Measurements from ENCODE around the gene CDC42EP1.
A peak's percentile ranks its signal among the peaks of the same experiment; 100 is the strongest.
"Not testable (repeated sequence)": the region's sequence is repeated elsewhere in the genome, so short reads cannot be mapped to it uniquely, and the experiment has no call there.

Gene CDC42EP1

DNA sequence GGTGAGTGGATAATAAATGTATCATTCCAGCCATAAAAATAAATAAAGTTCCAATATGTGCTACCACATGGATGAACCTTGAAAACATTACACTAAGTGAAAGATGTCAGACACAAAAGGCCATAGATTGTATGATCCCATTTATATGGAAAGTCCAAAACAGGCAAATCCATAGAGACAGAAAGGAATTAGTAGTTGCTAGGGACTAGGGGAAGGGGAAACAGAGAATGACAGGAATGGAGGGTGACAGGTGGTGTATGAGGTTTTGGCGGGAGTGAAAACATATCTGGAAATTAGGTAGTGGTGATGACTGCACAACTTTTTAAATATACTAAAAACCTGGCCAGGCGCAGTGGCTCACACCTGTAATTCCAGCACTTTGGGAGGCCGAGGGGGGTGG, 25.8 kb upstream of the CDC42EP1 start:
- no peak for DNase-seq (ENCODE audit: low read depth in 2 of 2)

- DNase-seq (ENCODE audit: low read depth in 2 of 2): no peak
These were observed 25.1 kb upstream of the CDC42EP1 start for GRCh38 chr22:37535159-37535558.

DNA sequence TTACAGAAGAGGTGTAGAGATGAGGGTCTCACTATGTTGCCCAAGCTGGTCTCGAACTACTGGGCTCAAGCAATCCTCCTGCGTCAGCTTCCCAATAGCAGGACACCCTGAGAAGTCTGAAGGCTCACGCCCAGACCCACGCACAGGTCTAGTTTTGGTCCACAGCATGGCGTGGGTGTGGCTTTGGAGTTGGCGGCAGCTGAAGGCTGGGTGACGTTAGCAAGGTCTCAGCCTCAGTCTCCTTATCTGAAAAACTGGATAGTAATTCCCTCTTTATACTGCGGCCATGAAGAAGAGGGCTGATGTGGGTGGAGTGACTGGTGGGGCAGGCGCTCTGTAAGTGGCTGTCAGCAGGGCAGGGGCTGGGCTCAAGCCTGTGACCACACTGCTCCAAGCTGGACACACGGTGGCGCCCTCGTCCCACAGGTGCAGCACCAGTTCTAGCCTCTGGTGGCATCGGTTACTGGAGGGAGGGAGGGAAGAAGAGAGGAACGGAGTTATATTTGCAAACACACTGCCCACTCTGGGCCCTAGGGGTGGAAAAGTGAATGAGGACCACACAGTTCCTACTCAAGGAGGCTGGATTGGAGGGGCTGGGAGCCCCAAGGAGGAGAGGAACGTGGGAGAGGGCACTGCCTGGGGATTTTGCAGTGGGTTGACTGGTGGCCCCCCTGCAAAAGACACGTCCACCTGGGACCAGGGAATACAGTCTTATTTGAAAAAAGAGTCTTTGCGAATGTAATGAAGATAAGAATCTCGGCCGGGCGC, 21.5 kb upstream of the CDC42EP1 start:
- DNase-seq (ENCODE audit: low read depth in 2 of 2): peak; percentile 68 to 71

DNA sequence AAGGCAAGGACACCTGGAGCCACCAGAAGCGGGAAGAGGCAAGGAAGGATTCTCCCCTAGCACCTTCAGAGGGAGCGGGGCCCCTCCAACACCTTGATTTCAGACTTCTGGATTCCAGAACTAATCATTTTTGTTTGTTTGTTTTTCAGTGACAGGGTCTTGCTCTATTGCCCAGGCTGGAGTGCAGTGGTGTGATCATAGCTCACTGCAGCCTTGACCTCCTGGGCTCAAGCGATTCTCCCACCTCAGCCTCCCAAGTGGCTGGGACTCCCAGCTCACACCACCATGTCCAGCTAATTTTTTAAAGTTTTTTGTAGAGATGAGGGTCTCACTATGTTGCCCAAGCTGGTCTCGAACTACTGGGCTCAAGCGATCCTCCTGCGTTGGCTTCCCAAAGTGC, 20.5 kb upstream of the CDC42EP1 start:
- not testable (repeated sequence) for DNase-seq (ENCODE audit: low read depth in 2 of 2)

- not testable (repeated sequence) for DNase-seq (ENCODE audit: low read depth in 2 of 2)
These were observed 17.9 kb upstream of the CDC42EP1 start for GRCh38 chr22:37542416-37542815.

DNA sequence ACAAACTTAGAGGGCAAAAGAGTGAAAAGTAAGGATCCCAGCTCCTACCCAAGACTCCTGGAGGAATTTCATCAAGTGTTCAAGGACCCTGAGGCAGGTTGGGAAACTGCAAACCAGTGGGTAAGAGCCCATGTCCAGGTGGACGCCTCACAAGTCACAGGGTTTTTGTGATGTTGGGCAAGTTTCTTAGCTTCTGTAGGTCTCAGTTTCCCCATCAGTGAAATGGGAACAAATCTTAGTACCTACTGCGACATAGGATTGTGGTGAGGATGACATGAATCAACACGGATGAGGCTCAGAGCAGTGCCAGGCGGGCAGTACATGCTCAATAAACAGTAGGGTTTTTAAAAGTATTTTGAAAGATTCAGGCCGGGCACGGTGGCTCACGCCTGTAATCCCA, 17.3 kb upstream of the CDC42EP1 start:
- DNase-seq (ENCODE audit: low read depth in 2 of 2): no peak

DNA sequence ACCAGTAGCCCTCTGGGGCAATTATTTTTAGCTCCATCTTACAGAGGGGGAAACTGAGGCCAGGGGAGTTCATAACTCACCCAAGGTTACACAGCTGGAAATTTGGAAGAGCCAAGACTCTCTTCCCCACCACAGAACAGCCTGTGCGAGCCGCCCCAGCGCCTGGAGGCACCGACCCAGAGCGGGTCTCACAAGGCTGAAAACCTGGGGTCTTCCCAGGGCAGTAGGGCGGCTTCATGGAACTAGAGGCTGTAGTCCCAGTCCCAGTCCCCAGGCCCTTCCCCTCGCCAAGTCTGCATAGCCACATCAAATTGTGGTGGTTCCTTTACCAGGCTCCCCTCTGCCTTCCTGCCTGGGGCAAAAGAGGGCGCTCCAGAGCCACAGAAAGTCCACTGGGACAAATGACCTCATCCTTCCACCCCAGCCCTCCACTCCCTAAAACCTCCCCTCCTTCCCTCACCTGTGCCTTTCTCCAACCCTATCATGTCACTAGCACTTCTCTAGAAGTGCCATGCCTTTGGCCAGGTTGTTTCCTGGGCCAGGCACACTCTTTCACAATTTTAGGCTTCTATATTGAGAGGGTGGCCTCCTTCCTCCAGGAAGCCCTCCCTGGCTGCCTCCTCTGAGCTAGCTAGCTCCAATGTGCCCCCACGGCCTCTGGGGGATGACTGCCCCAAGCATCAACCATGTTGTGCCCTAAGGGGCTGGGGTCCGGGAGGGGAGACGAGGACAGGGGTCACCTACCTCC, 15.2 kb upstream of the CDC42EP1 start:
- no peak for DNase-seq (ENCODE audit: low read depth in 2 of 2)

DNA sequence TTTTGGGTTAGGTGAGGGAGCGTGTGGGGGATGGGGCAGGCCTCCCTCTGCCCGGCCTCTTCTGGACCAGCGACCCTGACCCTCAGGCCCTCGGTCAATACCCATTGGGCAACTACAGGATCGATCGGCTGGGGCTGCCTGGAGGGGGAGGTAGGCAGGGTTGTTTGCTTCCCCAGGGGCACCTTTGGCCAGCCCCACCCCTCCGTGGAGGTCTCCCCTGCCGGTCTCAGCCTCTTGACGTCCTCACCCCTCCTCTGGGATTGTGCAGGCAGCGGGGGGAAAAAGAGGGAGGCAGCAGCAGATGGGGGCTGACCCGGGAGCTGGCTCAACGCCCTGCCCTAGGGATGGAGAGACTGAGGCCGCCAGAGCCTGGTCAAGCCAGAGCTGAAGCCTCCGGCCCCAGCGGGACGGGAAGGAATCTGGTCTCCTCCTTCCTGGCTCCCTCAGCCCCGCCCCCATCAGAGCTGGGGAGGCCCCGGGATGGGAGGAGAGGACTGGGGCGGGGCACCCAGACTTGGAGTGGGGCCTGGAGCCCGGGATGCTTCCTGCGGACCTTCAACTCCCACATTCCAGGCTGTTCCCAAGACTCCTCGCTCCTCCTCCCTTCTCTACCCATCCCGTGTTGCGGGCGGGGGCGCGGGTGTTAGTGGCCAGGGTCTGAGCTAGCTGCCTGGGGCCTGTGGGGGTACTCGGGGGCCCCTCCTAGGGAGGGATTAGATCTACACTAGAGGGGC, 14.4 kb upstream of the CDC42EP1 start:
- DNase-seq (ENCODE audit: low read depth in 2 of 2): peak; percentile 84 to 88

- DNase-seq (ENCODE audit: low read depth in 2 of 2): no peak
These were observed 13.6 kb upstream of the CDC42EP1 start for GRCh38 chr22:37546437-37547250.

DNA sequence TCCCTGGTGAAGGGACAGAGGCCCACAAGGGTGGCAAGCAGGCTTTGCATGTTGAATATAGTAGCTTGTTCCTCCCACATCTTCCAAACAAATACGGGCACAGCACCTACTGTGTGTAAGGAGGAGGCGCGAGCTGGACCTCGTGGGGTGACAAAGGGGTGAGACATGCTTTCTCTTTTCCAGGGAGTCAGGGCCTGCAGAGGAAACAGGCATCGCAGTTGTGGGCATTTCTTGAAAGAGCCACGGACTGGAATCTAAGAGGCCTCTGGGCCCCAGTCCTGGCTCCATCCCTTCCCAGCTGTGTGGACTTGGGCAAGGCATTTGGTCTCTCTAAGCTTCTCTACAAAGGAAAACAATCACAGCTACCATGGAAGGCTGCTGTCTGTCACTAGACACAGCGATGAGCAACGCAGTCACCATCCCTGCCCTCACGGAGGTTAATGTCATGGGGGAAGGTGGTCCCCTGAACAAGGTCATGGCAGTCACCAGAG, 13.0 kb upstream of the CDC42EP1 start:
- DNase-seq (ENCODE audit: low read depth in 2 of 2): no peak

- DNase-seq (ENCODE audit: low read depth in 2 of 2): no peak
These were observed 10.6 kb upstream of the CDC42EP1 start for GRCh38 chr22:37549704-37550059.

GRCh38 chr22:37550921-37551320, 9.4 kb upstream of the CDC42EP1 start:
- DNase-seq (ENCODE audit: low read depth in 2 of 2): not testable (repeated sequence)

DNA sequence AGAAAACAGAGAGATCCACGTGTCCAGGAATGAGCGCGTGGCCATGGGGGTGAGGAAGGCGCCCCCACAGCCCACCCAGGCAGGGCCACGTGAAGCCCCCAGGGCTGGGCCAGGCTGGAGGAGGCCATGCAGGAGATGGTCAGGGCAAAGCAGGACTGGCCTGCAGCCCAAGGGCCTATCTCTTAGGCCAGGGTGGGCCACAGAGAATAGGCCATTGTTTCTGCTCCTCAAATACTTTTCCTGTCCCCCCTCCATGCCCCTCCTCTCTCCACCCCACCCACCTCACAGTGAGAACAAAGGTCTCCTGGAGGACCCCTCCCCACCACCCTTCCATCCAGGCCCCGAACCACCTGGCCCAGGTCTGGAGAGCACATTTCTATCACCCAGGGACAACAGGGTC, 8.3 kb upstream of the CDC42EP1 start:
- DNase-seq (ENCODE audit: low read depth in 2 of 2): no peak

DNA sequence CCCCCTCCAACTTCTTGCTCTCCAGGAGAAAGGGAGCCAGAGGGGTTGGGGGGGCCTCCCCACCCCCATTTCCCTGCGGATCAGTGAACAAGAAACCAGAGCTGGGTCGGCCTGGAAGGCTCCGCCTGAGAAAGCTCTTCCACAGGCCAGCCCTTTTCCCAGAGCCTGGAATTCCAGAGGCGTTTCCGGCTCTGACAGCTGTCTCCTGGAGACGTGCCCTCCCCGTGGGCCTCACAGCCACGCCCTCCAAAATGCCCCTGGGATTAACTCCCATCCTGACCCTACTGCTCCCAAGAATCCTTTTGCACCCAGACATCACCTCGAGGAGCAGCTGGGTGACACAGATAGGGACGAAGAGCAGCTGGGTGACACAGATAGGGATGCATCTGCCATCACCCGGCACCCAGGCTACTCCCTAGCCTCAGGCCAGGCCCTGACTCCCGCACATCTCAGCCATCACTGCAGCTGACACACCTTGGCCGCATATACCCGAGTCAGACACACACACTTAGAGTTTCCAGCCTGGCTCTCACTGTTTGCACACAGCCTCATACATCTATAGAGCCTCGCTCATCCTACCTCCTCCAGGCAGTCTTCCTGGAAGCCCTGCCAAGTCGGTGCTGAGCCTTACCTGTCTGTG, 7.6 kb upstream of the CDC42EP1 start:
- DNase-seq (ENCODE audit: low read depth in 2 of 2): peak in 1 of 2 experiments; percentile 52

DNA sequence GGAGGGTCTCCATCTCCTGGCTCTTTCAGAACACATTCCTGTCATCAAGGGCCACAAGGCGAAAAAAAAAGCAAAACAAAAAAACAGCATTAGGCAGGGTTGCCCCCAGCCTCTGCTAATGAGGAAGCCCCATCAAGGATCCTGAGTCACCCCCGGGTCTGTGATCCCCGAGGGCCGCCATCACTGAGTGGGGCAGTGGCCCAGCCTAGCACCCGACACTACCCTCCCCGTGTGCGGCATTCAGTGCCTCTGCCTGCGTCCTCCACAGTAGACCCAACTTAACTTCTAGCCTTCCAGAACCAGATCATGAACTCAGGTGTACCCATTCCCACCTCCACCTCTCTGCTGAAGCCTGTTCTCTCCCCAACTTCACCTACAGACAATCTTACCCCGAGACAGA, 6.6 kb upstream of the CDC42EP1 start:
- no peak for DNase-seq (ENCODE audit: low read depth in 2 of 2)

GRCh38 chr22:37555029-37555428, 5.3 kb upstream of the CDC42EP1 start:
- DNase-seq (ENCODE audit: low read depth in 2 of 2): no peak

DNA sequence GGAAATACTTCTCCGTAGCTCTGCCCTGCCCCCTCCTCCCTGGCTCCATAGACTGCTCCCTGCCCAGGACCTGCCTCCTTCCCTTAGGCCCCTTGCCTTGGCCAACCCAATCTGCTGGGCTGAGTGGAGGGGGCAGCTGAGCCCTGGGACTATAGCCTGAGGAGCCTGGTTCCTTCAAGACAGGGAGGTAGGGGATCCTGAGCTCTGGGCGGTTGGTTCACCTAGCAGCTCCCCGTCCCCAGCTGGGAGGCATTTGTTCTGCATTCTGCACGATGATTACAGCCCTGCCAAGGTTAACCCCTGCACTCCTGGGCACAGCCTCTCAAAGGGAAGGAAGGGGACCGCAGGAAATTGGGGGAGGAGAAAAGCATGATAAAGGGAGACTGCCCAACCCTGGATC, 3.6 kb upstream of the CDC42EP1 start:
- no peak for DNase-seq (ENCODE audit: low read depth in 2 of 2)

GRCh38 chr22:37557321-37558001, 2.8 kb upstream of the CDC42EP1 start:
- no peak for DNase-seq (ENCODE audit: low read depth in 2 of 2)

GRCh38 chr22:37558815-37559214, 1.5 kb upstream of the CDC42EP1 start:
- no peak for DNase-seq (ENCODE audit: low read depth in 2 of 2)

DNA sequence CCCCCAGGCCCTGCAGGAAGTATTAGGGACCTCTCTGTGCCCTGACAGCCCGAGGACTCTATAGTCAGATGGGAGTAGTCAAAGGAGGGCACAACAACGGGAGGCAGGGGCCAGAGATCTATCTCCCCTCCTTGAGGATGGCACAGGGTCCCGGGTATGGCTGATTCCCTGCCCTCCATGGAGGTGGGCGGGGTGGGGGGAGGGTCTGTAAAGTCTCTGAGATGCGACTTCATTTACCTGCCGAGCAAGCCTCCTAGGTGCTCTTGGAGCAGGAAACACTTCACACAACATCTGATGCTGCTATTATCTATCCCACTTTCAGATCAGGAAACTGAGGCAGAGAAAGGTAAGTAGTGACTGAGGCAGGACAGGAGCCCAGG, 769 bp upstream of the CDC42EP1 start:
- DNase-seq (ENCODE audit: low read depth in 2 of 2): no peak

All from fibroblast of skin of left biceps (primary cell).